IMR-90 (cell line): ENCODE measurements around the gene ZDHHC16. TPM values are rescaled to one million over a fixed set of nuclear protein-coding genes. Genes with fewer than 3 reads are reported as not detected.

ENCODE experiments used
- microRNA-seq, 2 experiments: library from miRNA; stranded (forward) in 1 of 2; unstranded in 1 of 2; fragments of 10-50 nt in 1 of 2; fragments of <30 nt in 1 of 2; gene quantifications in 1 of 2; microRNA quantifications in 1 of 2; one replicate each; pipeline versions ENCODE3 to v1.1.0; 2013 to 2020; ENCODE audit not compliant: insufficient read depth in 1 of 2, insufficient read length in 1 of 2, unreplicated experiment in 1 of 2
- polyA plus RNA-seq, 3 experiments: library from polyadenylated mRNA; depleted of rRNA; stranded (reverse); fragments of >200 nt; gene quantifications; 2 replicates each; pipeline ENCODE4 v1.2.3, GENCODE V29; 2012; ENCODE audit warnings: low replicate concordance in 1 of 3
- small RNA-seq, 5 experiments: library from RNA; depleted of rRNA; stranded (forward); fragments of <200 nt; gene quantifications; one replicate each; pipeline ENCODE3, GENCODE V24; 2012
- total RNA-seq: library from RNA; depleted of rRNA; stranded (reverse); fragments of >200 nt; gene quantifications from 2 replicates; pipeline ENCODE4 v1.2.3, GENCODE V29; 2012; rRNA removed

Gene ZDHHC16
- total and polyA plus RNA-seq, 2 of the 4 experiments (the other 2 are of a cell fraction), result 54.7 to 64.0 TPM

Small RNA genes within 50 kb of the gene (microRNA-seq; reads per million reads assigned to microRNA genes)
- gene RF00019 (ENCODE audit: insufficient read depth, insufficient read length), result not detected

Small RNA genes within 50 kb of the gene (small RNA-seq; reads per million reads assigned to genes)
- gene RF00019, result 0 reads per million in 5 experiments

Other genes starting within 250 kb of the ZDHHC16 start
- gene ARHGAP19, start 153.5 kb upstream of the ZDHHC16 start, total RNA-seq, result 7.0 and 12.8 TPM in 2 replicates
- 5.5 and 6.3 TPM in 2 replicates for gene ARHGAP19, start 153.5 kb upstream of the ZDHHC16 start, polyA plus RNA-seq (2012; rRNA removed)
- gene FRAT1, start 126.9 kb upstream of the ZDHHC16 start, total RNA-seq, result 0.54 and 0.83 TPM in 2 replicates
- gene FRAT1, start 126.9 kb upstream of the ZDHHC16 start, polyA plus RNA-seq (2012; rRNA removed), result 0.89 and 0.92 TPM in 2 replicates
- gene FRAT2, start 111.4 kb upstream of the ZDHHC16 start, total RNA-seq, result 2.5 and 2.8 TPM in 2 replicates
- 1.8 and 2.0 TPM in 2 replicates for gene FRAT2, start 111.4 kb upstream of the ZDHHC16 start, polyA plus RNA-seq (2012; rRNA removed)
- gene RRP12, start 44.8 kb upstream of the ZDHHC16 start, total RNA-seq, result 21.5 and 22.2 TPM in 2 replicates
- gene RRP12, start 44.8 kb upstream of the ZDHHC16 start, polyA plus RNA-seq (2012; rRNA removed), result 22.4 and 23.3 TPM in 2 replicates
- gene PGAM1, start 20.0 kb upstream of the ZDHHC16 start, total RNA-seq, result 716 and 841 TPM in 2 replicates
- 617 and 686 TPM in 2 replicates for gene PGAM1, start 20.0 kb upstream of the ZDHHC16 start, polyA plus RNA-seq (2012; rRNA removed)
- gene EXOSC1, start 169 bp upstream of the ZDHHC16 start, total RNA-seq, result 47.2 and 51.6 TPM in 2 replicates
- 48.8 and 49.7 TPM in 2 replicates for gene EXOSC1, start 169 bp upstream of the ZDHHC16 start, polyA plus RNA-seq (2012; rRNA removed)
- 55.3 and 70.1 TPM in 2 replicates for gene MMS19, start 52.2 kb downstream of the ZDHHC16 start, total RNA-seq
- 72.7 TPM in 2 replicates for gene MMS19, start 52.2 kb downstream of the ZDHHC16 start, polyA plus RNA-seq (2012; rRNA removed)
- gene UBTD1, start 52.7 kb downstream of the ZDHHC16 start, total RNA-seq, result 21.9 TPM in 2 replicates
- 44.9 and 57.5 TPM in 2 replicates for gene UBTD1, start 52.7 kb downstream of the ZDHHC16 start, polyA plus RNA-seq (2012; rRNA removed)
- 0.28 and 0.36 TPM in 2 replicates for gene ANKRD2, start 126.6 kb downstream of the ZDHHC16 start, total RNA-seq
- 0.40 and 0.65 TPM in 2 replicates for gene ANKRD2, start 126.6 kb downstream of the ZDHHC16 start, polyA plus RNA-seq (2012; rRNA removed)
- gene HOGA1, start 138.2 kb downstream of the ZDHHC16 start, total RNA-seq, result 0.36 and 0.56 TPM in 2 replicates
- gene HOGA1, start 138.2 kb downstream of the ZDHHC16 start, polyA plus RNA-seq (2012; rRNA removed), result 0.41 and 0.42 TPM in 2 replicates
- gene C10orf62, start 143.5 kb downstream of the ZDHHC16 start, total RNA-seq, result not detected in 2 replicates
- gene C10orf62, start 143.5 kb downstream of the ZDHHC16 start, polyA plus RNA-seq (2012; rRNA removed), result not detected in 2 replicates
- gene MORN4, start 187.3 kb downstream of the ZDHHC16 start, total RNA-seq, result 3.2 and 3.3 TPM in 2 replicates
- 8.4 and 10.1 TPM in 2 replicates for gene MORN4, start 187.3 kb downstream of the ZDHHC16 start, polyA plus RNA-seq (2012; rRNA removed)
- 15.6 and 15.8 TPM in 2 replicates for gene PI4K2A, start 194.5 kb downstream of the ZDHHC16 start, total RNA-seq
- gene PI4K2A, start 194.5 kb downstream of the ZDHHC16 start, polyA plus RNA-seq (2012; rRNA removed), result 25.3 and 27.3 TPM in 2 replicates
- 26.7 and 30.8 TPM in 2 replicates for gene AVPI1, start 241.1 kb downstream of the ZDHHC16 start, total RNA-seq
- gene AVPI1, start 241.1 kb downstream of the ZDHHC16 start, polyA plus RNA-seq (2012; rRNA removed), result 29.8 and 33.6 TPM in 2 replicates